Activated T-helper 17 cell treated with anti-CD3 and anti-CD28 coated beads, Interleukin-2, amount 50 U/mL, for 72 hours (primary cell): ENCODE measurements around the gene ANAPC5. TPM values are rescaled to one million over a fixed set of nuclear protein-coding genes. Genes with fewer than 3 reads are reported as not detected.
"Not testable (repeated sequence)": the region's sequence is repeated elsewhere in the genome, so short reads cannot be mapped to it uniquely, and the experiment has no call there.

ENCODE experiments used
- ATAC-seq: fragments of 150-1000 bp; cut with Tn5 transposase; replicated peaks from 2 replicates; pipeline ENCODE4 v1.10.0; 2021; ENCODE audit warnings: mild to moderate bottlenecking, moderate library complexity
- H3K27ac Mint-ChIP-seq: one replicate; pipeline ENCODE4 v1.8.0; 2022; ENCODE audit warnings: mixed read lengths
- H3K27me3 Mint-ChIP-seq: one replicate; pipeline ENCODE4 v1.8.0; 2022; ENCODE audit warnings: mixed read lengths
- H3K36me3 Mint-ChIP-seq: one replicate; pipeline ENCODE4 v1.8.0; 2022; ENCODE audit warnings: low read depth, mild to moderate bottlenecking, mixed read lengths
- H3K4me1 Mint-ChIP-seq: one replicate; pipeline ENCODE4 v1.8.0; 2022; ENCODE audit warnings: mixed read lengths
- H3K4me3 Mint-ChIP-seq: one replicate; pipeline ENCODE4 v1.8.0; 2022; ENCODE audit warnings: mild to moderate bottlenecking, mixed read lengths
- H3K9me3 Mint-ChIP-seq: one replicate; pipeline ENCODE4 v1.8.0; 2022; ENCODE audit warnings: mixed read lengths
- total RNA-seq, 2 donors: library from RNA; stranded (reverse); gene quantifications; one replicate each; pipeline ENCODE4 v1.2.3, GENCODE V29; 2022

ANAPC5 gene
- total RNA-seq, 2 donors from 2014 or later, result 62.5 to 114 TPM

DNA sequence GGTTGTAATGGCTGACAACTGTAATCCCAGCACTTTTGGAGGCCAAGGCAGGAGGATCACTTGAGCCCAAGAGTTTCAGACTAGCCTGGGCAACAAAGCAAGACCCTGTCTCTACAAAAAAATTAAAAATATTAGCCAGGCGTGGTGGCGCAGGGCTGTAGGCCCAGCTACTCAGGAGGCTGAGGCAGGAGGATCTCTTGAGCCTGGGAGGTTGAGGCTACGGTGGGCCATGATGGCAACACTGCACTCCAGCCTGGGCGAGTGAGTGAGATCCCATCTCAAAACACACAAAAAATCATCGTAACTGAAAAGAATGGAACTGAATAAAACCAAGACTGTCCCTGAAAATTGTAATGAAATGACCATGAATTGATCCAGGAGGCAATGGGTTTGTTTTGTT is 61.8 kb downstream of the ANAPC5 start:
- no peak for ATAC-seq
- peaks cover 27% of the 10 kb centered on the region for H3K36me3 Mint-ChIP-seq
- H3K27ac Mint-ChIP-seq, result no peak overlapping the region
- no peak overlapping the region for H3K4me3 Mint-ChIP-seq
- no peaks in the 10 kb centered on the region for H3K4me1 Mint-ChIP-seq
- no peaks in the 10 kb centered on the region for H3K27me3 Mint-ChIP-seq
- H3K9me3 Mint-ChIP-seq, result no peaks in the 10 kb centered on the region

DNA sequence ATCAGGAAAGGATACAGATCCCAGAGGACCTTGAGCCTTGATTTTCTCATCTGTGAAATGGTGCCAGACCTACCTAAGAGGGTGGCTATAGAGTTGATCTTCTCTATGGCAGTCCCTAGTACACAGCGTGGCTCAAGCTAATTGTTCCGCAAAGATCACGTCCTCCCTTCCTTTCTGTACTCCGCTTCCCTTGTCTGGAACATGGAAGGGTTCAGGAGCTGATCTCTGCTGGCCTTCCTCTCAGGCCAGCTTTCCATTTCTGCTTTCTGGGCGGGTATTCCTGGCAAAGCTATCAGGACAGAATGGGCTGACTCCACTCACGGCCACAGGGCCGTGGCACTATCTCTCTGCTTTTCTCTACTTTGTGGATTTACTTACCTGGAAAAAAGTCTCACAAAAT is 62.2 kb downstream of the ANAPC5 start:
- no peaks in the 10 kb centered on the region for H3K27me3 Mint-ChIP-seq

DNA sequence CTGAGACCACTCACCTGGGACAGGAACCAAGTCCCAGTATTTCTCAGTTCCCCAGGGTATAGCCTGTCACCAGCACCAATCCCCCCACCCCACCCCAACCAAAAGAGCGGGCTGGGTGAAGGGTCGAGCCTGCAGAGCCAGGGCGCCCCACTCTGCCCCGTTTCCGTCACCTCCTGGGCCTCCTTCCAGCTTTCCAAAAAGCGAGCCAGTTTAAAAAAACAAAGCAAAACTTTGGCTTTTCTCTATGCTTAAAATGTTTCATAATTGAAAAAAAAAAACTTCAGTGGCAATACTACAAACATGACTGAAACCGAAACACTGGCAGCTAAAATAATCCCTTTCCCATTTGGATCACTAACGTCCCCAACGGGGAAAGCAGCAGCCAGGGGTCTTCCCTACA is 63.2 kb downstream of the ANAPC5 start:
- Mint-ChIP-seq H3K9me3 (no peaks in the 10 kb centered on the region), H3K4me1 (no peaks in the 10 kb centered on the region), H3K27ac (no peak overlapping the region), H3K36me3 (peaks cover 27% of the 10 kb centered on the region), H3K27me3 (no peaks in the 10 kb centered on the region), H3K4me3 (no peak overlapping the region)
- ATAC-seq, result no peak

More for the DNA sequence above, 62.2 kb downstream of the ANAPC5 start:
- Mint-ChIP-seq H3K4me3 (no peak overlapping the region), H3K27ac (no peak overlapping the region), H3K4me1 (no peaks in the 10 kb centered on the region), H3K9me3 (no peaks in the 10 kb centered on the region), H3K36me3 (peaks cover 27% of the 10 kb centered on the region)
- ATAC-seq, result no peak

DNA sequence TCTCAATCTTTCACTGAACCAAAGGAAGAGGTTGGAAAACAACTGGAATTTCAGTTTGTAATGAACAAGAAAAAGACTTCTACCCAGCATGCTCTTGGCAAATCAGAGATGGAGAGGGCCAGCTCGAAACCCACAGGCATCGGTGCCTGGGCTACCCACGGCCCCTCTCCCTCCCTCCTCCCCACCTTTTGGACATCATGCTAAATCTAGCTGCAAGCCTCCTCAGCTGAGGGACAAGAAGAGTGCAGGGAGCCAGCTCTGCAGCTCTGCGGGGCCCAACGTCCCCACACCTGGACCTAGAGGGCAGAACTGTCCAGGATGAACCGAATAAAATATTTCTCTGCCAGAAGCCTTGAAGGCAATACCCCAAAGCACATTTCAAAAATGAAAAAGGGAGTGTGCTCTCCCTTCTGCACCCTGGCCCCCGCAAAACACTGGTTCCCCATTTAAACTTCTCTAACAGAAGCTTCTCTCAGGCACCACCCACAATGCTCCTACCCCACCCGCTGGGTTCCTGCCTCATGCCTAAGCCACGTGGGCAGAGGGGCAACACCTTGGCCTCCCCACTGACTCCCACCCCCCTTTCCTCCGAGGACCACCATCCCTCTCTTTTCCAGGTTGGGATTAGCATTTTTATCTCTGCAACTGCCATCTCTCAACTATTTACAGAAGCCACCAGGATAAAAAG is 63.9 kb downstream of the ANAPC5 start:
- peaks cover 27% of the 10 kb centered on the region for H3K36me3 Mint-ChIP-seq
- no peak overlapping the region for H3K4me3 Mint-ChIP-seq
- H3K27me3 Mint-ChIP-seq, result no peaks in the 10 kb centered on the region
- no peaks in the 10 kb centered on the region for H3K4me1 Mint-ChIP-seq
- no peak for ATAC-seq
- H3K9me3 Mint-ChIP-seq, result no peaks in the 10 kb centered on the region
- peak overlapping the region; percentile 19 for H3K27ac Mint-ChIP-seq

DNA sequence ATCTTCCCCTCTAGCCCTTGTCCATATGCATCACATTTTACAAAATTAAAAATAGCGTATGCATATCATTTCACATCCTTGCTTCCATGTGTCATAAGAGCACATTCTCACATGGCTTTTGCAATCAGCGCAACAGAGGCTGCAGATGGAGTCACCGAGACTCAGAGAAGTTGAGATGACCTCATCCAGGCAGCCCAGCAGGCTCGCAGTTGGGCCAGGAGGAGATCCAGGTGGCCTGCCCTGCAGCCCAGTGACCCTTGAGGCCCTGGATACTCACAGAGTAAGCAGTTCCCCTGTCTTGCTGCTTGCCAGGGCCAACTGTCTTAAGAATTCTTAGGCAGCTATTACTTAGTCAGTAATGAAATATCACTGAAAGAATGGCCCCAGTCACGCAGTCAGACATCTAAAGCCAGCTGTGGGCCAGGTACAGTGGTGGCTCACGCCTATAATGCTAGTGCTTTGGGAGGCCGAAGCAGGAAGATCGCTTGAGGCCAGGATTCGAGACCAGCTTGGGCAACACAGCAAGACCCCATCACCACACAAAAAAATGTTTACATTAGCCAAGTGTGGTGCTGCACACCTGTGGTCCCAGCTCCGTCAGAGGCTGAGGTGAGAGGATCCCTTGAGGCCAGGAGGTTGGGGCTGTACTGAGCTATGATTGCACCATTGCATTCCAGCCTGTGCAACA is 64.8 kb downstream of the ANAPC5 start:
- H3K9me3 Mint-ChIP-seq, result no peaks in the 10 kb centered on the region
- no peak for ATAC-seq
- peaks cover 19% of the 10 kb centered on the region for H3K36me3 Mint-ChIP-seq
- H3K4me3 Mint-ChIP-seq, result no peak overlapping the region
- no peaks in the 10 kb centered on the region for H3K4me1 Mint-ChIP-seq
- H3K27me3 Mint-ChIP-seq, result no peaks in the 10 kb centered on the region
- H3K27ac Mint-ChIP-seq, result no peak overlapping the region

DNA sequence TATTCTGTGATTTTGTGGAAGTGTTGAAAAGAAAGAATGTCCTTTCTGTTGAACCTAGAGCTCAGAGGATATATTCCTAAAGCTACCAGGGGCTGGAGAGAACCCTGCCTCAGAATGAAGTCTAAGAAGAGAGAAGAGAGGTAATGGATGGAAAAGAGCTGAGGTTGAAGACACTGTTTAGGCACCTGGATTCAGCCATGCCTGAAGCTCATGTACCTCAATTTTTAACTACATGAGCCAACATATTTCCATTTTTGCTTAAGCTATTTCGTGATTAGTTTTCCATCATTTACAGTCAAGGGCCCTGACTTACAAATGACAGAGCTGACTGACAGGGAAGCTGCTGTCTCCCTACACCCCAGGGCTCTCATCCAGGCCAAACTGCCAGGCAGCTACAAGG is 66.4 kb downstream of the ANAPC5 start:
- H3K9me3 Mint-ChIP-seq, result no peaks in the 10 kb centered on the region
- H3K27me3 Mint-ChIP-seq, result no peaks in the 10 kb centered on the region
- no peak overlapping the region for H3K4me3 Mint-ChIP-seq
- no peak for ATAC-seq
- H3K4me1 Mint-ChIP-seq, result no peaks in the 10 kb centered on the region
- H3K36me3 Mint-ChIP-seq, result peaks cover 6% of the 10 kb centered on the region
- peak overlapping the region; percentile 54 for H3K27ac Mint-ChIP-seq

DNA sequence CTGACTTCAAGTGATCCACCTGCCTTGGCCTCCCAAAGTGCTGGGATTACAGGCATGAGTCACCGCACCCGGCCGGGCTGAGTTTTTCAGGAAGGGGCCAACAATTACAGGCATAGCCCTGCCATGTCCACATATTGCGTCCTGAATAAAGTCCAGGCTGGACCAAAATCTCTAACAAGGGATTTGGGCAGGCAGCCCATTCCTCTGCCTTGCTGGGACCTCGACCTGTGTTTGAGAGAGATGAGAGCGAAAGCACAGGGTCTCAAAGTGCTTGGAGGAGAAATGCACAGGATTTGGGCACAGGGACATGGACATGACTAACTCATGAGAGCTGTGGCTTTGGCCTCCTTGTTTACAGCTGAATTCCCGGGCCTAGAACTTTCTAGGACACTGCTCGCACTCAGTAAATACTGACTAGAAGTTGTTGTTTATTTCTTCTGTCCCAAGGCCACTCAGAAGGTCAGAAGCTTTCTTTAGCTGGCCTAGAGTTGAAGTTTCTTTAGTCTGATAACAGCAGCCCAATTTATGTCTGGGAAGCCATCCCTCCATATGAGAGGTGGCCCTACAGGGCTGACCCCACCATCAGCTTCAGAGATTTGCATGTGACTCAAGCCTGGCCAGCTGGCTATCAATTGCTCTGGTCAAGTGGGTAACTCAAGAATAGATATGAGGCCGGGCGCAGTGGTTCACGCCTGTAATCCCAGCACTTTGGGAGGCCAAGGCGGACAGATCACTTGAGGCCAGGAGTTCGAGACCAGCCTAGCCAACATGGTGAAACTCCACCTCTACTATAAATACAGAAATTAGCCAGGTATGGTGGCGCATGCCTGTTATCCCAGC is 67.4 kb downstream of the ANAPC5 start:
- no peak for ATAC-seq
- H3K4me3 Mint-ChIP-seq, result no peak overlapping the region
- no peaks in the 10 kb centered on the region for H3K36me3 Mint-ChIP-seq
- H3K27ac Mint-ChIP-seq, result peak overlapping the region; percentile 54
- no peaks in the 10 kb centered on the region for H3K27me3 Mint-ChIP-seq
- H3K4me1 Mint-ChIP-seq, result no peaks in the 10 kb centered on the region
- H3K9me3 Mint-ChIP-seq, result no peaks in the 10 kb centered on the region

DNA sequence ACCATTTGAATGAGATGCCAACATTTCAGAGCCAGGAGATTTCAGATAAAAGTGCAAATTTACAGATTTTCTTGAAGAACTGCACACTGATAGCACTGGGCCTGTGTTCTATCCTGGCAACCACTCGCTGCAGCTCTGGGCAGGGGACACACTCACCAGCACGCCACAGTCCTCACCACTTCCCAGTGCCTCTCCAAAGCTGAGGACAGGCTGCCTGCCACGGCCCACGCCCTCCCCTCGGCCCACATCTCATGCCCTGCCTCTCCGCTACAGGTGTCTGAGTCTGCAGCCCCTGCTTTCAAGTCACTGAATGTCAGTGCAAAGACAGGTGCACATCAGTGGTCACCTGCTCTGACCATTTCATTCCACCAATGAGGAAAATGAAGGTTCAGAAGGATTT is 68.4 kb downstream of the ANAPC5 start:
- no peak for ATAC-seq
- no peaks in the 10 kb centered on the region for H3K9me3 Mint-ChIP-seq
- H3K27ac Mint-ChIP-seq, result no peak overlapping the region
- H3K27me3 Mint-ChIP-seq, result no peaks in the 10 kb centered on the region
- H3K4me3 Mint-ChIP-seq, result no peak overlapping the region
- H3K36me3 Mint-ChIP-seq, result peaks cover under 1% of the 10 kb centered on the region
- H3K4me1 Mint-ChIP-seq, result no peaks in the 10 kb centered on the region

DNA sequence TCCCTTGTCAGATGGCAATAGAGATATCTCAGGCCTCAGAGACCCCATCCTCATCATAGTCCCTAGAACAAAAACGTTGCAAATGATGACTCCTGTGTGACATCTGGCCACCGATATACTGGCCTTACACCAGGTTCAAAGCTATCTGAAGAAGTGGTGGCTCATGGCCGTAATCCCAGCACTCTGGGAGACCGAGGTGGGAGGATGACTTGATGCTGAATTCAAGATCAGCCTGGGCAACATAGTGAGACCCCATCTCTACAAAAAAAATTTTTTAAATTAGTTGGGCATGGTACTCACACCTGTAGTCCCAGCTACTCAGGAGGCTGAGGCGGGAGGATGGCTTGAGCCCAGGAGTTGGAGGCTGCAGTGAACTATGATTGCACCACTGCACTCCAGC is 68.8 kb downstream of the ANAPC5 start:
- peaks cover 5% of the 10 kb centered on the region for H3K36me3 Mint-ChIP-seq
- ATAC-seq, result no peak
- H3K27ac Mint-ChIP-seq, result no peak overlapping the region
- no peaks in the 10 kb centered on the region for H3K4me1 Mint-ChIP-seq
- no peaks in the 10 kb centered on the region for H3K9me3 Mint-ChIP-seq
- no peaks in the 10 kb centered on the region for H3K27me3 Mint-ChIP-seq
- H3K4me3 Mint-ChIP-seq, result no peak overlapping the region

DNA sequence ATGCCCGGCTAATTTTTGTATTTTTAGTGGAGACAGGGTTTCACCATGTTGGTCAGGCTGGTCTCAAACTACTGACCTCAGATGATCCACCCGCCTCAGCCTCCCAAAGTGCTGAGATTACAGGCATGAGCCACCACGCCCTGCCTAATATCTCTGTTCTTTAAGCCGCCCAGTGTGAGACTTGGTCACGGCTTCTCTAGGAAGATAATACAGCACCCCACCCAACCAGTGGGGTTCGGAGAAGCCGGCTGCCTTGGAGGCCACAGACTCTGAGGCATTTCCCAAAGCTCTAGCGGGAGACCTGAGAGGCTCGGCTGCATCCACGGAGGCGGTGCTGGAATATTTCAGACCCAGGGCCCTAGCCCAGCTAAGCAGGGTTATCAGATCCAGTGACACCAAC is 69.3 kb downstream of the ANAPC5 start:
- not testable (repeated sequence) for H3K9me3 Mint-ChIP-seq, ATAC-seq, H3K27ac Mint-ChIP-seq, H3K4me1 Mint-ChIP-seq, H3K4me3 Mint-ChIP-seq, H3K36me3 Mint-ChIP-seq, H3K27me3 Mint-ChIP-seq

DNA sequence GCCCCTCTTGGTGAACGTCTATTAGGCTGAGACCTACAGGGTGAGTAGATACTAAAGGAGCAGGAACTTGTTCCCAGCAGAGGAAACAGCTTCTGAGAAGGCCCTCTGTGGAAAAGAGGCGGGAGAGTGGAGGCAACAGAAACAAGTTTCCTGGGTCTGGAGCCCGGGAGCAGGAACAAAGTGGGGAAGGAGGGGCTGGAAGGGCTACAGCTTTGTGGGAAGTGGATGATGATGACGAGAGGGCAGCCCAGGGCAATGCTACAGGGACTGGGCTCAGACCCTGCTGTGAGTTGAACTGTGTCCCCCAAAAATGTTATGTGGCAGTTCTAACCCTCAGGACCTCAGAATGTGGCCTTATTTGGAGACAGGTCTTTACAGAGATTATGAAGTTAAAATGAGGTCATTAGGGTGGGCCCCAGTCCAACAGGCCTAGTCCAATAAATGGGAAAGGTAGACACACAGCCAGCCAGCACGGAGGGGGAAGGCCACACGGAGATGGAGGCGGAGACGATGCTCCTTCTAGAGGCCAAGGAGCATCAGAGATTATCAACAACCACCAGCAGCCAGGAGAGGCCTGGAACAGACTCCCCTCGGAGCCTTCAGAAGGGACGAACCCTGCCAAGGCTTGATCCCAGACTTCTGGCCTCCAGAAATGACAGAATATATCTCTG is 70.0 kb downstream of the ANAPC5 start:
- Mint-ChIP-seq H3K27ac (peak overlapping the region; percentile 54), H3K4me3 (no peak overlapping the region), H3K36me3 (peaks cover 5% of the 10 kb centered on the region), H3K9me3 (no peaks in the 10 kb centered on the region), H3K27me3 (no peaks in the 10 kb centered on the region), H3K4me1 (peaks cover 3% of the 10 kb centered on the region)
- ATAC-seq, result no peak

DNA sequence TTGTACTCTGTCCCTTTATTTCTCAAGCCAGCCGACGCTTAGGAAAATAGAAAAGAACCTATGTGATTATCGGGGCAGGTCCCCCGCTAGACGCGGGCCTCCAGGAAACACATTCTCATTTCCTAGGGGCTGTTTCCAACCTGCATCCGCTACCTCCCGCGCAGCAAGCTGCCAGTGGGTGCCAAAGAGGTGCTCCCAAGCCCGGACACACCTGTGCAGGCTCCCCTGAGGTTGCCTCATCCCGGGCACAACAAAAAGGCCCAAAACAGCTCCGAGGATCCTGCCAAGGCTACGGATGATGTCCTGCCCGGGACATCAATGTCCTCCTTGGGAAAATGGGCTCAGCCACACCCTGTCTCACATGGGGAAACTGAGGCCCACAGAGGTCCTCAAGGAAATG is 71.1 kb downstream of the ANAPC5 start:
- H3K36me3 Mint-ChIP-seq, ATAC-seq, H3K9me3 Mint-ChIP-seq, H3K4me1 Mint-ChIP-seq, H3K4me3 Mint-ChIP-seq, H3K27ac Mint-ChIP-seq, H3K27me3 Mint-ChIP-seq: not testable (repeated sequence)

DNA sequence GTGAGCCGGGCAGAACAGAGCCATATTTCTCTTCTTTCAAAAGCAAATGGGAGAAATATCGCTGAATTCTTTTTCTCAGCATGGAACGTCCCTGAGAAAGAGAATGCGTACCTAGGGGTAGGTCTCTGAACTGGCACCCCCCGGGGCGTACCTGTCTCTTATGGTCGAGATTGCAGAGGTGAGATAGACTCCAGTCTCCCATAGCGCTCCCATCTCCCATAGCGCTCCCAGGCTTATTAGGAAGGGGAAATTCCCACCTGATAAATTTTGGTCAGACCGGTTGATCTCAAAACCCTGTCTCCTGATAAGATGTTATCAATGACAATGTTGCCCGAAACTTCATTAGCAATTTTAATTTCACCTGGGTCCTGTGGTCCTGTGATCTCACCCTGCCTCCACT is 71.7 kb downstream of the ANAPC5 start:
- H3K9me3 Mint-ChIP-seq, ATAC-seq, H3K4me1 Mint-ChIP-seq, H3K27me3 Mint-ChIP-seq, H3K4me3 Mint-ChIP-seq, H3K36me3 Mint-ChIP-seq, H3K27ac Mint-ChIP-seq: not testable (repeated sequence)

DNA sequence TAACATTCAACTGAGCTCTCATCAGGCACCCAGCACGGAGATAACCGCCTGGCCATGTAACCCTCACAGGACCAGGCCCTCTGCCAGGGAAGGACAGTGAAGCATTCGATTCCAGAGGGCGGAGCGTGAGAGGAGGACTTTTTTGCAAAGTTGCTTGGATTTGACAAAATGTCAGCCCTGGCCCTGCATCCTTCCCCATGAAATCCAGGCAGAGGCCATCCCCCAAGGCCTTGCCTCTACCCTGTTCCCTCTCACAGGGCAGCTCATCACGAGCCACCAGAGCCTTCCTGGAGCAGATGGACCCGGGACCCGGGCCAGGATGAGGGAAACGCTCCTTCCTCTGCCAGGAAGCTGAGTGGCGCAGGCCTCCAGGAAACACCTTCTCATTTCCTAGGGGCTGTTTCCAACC is 72.7 kb downstream of the ANAPC5 start:
- Mint-ChIP-seq H3K36me3 (peaks cover 18% of the 10 kb centered on the region), H3K4me1 (peaks cover 6% of the 10 kb centered on the region), H3K9me3 (no peaks in the 10 kb centered on the region), H3K4me3 (no peak overlapping the region), H3K27me3 (no peaks in the 10 kb centered on the region), H3K27ac (no peak overlapping the region)
- ATAC-seq, result no peak
